Parathyroid adenoma (tissue), 2 donors: ENCODE measurements around the gene KRT3.

Source experiments
- H2AFZ ChIP-seq: fragments of 300-600 bp; sonication (generic); one replicate; pipeline ENCODE4 v1.7.0; 2017; ENCODE audit warnings: antibody characterized with exemption, mild to moderate bottlenecking
- H3K27ac ChIP-seq: fragments of 300-600 bp; sonication (generic); one replicate; pipeline ENCODE4 v1.7.0; 2017
- H3K27me3 ChIP-seq: fragments of 300-600 bp; sonication (generic); one replicate; pipeline ENCODE4 v1.7.0; 2017; ENCODE audit warnings: low read length; ENCODE audit not compliant: control insufficient read depth, insufficient read depth
- H3K36me3 ChIP-seq: fragments of 300-600 bp; sonication (generic); one replicate; pipeline ENCODE4 v1.7.0; 2017; ENCODE audit warnings: low read length; ENCODE audit not compliant: control insufficient read depth, insufficient read depth
- H3K4me1 ChIP-seq: fragments of 300-600 bp; sonication (generic); one replicate; pipeline ENCODE4 v1.7.0; 2017; ENCODE audit warnings: control low read depth
- H3K4me2 ChIP-seq: fragments of 300-600 bp; sonication (generic); one replicate; pipeline ENCODE4 v1.7.0; 2017; ENCODE audit warnings: low read length
- H3K4me3 ChIP-seq: fragments of 300-600 bp; sonication (generic); one replicate; pipeline ENCODE4 v1.7.0; 2017; ENCODE audit warnings: low read depth, low read length
- H3K79me2 ChIP-seq: fragments of 300-600 bp; sonication (generic); one replicate; pipeline ENCODE4 v1.7.0; 2017; ENCODE audit warnings: control low read depth
- H3K9ac ChIP-seq: fragments of 300-600 bp; sonication (generic); one replicate; pipeline ENCODE4 v1.7.0; 2017; ENCODE audit warnings: mild to moderate bottlenecking
- H3K9me3 ChIP-seq: fragments of 300-600 bp; sonication (generic); one replicate; pipeline ENCODE4 v1.7.0; 2017; ENCODE audit warnings: low read length; ENCODE audit not compliant: control insufficient read depth
- TF ChIP-seq, protein P1 (sequence below): fragments of 300-600 bp; sonication (generic); IDR thresholded peaks from one replicate; pipeline ENCODE4 v1.7.0; 2017; ENCODE audit warnings: antibody characterized with exemption, mild to moderate bottlenecking
- donor health status: primary hyperparathyroidism.

KRT3 gene

DNA sequence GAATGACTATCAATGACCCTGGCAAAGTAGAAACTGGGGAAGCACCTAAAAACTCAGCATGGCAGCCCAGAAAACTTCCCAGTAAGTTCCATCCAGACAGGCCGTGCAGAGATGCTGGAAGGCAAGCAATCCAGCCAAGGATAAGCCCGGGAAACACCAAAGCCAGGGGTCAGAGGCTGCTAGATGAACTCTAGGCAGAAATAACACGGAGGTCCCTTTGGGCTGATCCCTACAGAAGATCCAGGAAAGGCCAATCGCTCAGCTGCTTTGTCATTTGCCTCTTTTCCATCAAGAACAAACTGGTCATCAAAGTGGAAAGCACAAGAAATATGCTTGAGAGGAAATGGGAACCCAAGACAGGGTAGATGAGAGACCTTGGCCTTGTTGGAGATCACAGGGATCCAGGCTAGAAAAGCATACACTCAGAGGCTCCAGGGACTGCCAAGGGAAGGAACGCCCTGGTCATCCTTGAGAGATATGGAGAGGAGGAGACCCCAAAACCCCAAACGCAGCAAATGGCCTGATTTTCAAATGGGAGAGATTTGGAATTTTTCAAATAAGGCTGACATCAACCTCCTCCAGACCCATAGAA, 31.7 kb upstream of the KRT3 start:
- TF ChIP-seq, protein P1, sequence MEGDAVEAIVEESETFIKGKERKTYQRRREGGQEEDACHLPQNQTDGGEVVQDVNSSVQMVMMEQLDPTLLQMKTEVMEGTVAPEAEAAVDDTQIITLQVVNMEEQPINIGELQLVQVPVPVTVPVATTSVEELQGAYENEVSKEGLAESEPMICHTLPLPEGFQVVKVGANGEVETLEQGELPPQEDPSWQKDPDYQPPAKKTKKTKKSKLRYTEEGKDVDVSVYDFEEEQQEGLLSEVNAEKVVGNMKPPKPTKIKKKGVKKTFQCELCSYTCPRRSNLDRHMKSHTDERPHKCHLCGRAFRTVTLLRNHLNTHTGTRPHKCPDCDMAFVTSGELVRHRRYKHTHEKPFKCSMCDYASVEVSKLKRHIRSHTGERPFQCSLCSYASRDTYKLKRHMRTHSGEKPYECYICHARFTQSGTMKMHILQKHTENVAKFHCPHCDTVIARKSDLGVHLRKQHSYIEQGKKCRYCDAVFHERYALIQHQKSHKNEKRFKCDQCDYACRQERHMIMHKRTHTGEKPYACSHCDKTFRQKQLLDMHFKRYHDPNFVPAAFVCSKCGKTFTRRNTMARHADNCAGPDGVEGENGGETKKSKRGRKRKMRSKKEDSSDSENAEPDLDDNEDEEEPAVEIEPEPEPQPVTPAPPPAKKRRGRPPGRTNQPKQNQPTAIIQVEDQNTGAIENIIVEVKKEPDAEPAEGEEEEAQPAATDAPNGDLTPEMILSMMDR = no peak

DNA sequence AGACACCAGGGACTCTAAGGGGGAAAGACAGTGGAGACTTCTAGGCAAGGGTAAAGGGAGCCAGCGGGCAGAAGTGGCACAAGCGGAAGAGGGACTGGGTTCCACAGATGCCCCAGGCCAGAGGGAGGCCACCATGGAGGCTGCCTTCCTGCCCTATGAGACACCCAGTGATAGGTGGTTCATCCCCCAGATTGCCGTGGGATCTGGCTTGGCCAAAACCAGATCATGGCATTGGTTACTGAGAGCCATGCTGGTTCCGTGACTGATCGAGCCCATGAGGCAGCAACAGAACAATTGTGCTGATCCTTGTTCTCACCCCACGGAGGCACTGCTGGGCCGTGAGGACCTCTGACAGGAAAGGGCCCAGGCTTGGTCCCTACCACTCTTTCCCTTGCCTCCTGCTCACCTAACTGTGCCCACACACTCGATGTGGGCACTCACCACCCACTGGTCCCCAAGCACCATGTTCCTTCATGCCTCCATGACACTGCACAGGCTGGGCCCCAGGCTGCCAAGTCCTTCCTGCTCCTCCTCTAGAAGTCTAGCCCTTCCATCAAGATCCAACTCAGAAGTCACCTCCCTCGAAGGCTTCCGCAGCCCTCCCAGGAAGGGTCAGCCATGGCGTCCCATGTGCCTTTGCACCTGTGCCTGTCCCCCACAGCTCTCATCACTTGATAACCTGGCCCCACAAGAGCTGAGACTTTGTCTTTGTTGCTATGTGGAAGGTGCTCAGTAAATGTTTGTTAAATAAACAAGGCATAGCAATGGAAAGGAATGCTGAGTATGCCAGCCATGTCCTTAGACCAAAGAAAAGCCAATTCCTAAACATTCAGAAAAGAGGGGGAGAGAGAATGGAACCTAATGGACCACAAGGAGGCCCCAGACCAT, 30.9 kb upstream of the KRT3 start:
- H3K9me3 ChIP-seq = no peaks in the 10 kb centered on the region
- H3K4me2 ChIP-seq = no peak overlapping the region
- H2AFZ ChIP-seq = no peak overlapping the region
- H3K9ac ChIP-seq = no peak overlapping the region
- H3K36me3 ChIP-seq = no peaks in the 10 kb centered on the region
- no peak overlapping the region for H3K27ac ChIP-seq
- H3K4me3 ChIP-seq = no peak overlapping the region
- peaks cover 3% of the 10 kb centered on the region for H3K4me1 ChIP-seq
- no peaks in the 10 kb centered on the region for H3K27me3 ChIP-seq
- TF ChIP-seq, protein P1 = no peak
- no peaks in the 10 kb centered on the region for H3K79me2 ChIP-seq

More for the DNA sequence above, 31.7 kb upstream of the KRT3 start:
- H3K79me2 ChIP-seq = no peaks in the 10 kb centered on the region
- H3K36me3 ChIP-seq = no peaks in the 10 kb centered on the region
- no peak overlapping the region for H3K4me2 ChIP-seq
- no peaks in the 10 kb centered on the region for H3K9me3 ChIP-seq
- no peak overlapping the region for H3K27ac ChIP-seq
- no peak overlapping the region for H3K9ac ChIP-seq
- H2AFZ ChIP-seq = no peak overlapping the region
- H3K4me1 ChIP-seq = no peaks in the 10 kb centered on the region
- no peak overlapping the region for H3K4me3 ChIP-seq
- H3K27me3 ChIP-seq = no peaks in the 10 kb centered on the region

DNA sequence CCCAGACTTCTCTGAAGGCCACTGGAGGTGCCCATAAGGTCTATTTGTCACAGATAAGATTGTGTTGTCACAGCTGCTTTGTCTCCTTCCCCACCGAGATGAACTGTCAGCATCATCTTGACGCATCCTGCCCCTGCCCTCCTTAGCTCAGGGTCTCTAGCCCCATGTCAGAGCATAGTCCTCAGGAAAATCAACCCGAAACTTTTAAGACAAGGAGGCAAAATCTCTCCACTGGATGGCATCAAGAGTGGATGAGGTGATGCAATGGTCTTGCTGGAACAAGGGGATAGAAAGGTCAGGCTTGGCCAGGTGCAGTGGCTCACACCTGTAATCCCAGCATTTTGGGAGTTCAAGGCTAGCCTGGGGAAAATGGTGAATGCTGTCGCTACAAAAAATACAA, 30.0 kb upstream of the KRT3 start:
- no peak overlapping the region for H3K27ac ChIP-seq
- H3K4me1 ChIP-seq = peaks cover 3% of the 10 kb centered on the region
- H3K27me3 ChIP-seq = no peaks in the 10 kb centered on the region
- H3K4me3 ChIP-seq = no peak overlapping the region
- no peaks in the 10 kb centered on the region for H3K79me2 ChIP-seq
- H3K9me3 ChIP-seq = no peaks in the 10 kb centered on the region
- no peak overlapping the region for H3K4me2 ChIP-seq
- no peak overlapping the region for H3K9ac ChIP-seq
- no peaks in the 10 kb centered on the region for H3K36me3 ChIP-seq
- no peak overlapping the region for H2AFZ ChIP-seq
- TF ChIP-seq, protein P1 = no peak

DNA sequence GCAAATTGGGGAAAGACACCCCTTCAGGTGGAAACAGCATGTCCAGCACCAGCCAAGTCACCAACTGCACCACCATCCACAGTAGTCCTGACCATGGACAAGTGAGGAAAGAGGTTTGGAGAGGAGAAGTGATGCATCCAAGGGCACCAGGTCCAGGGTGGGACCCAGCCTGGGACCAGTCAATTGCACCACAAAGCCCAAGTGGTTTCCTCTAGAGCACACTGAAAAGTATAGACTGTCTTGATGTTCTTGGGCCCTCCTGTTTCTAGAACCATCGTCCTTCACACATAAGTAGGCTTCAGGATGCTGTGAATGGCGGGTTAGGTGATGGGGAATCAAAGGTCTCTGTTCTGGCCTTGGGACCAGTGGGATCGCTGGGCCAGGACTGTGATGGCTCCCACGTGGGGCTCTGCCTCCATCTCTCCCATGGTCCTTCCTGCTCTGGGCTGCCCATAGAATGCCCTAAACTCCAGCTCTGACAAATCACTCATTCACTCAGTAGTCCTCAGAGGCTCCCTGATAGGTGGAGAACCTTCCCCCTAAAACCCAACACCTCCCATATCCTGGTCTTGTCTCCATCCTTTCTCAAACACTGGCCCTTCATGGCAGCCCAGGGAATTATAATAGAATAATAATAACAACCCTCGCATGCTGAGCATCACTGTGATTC, 29.0 kb upstream of the KRT3 start:
- H3K27ac ChIP-seq = no peak overlapping the region
- TF ChIP-seq, protein P1 = no peak

More for the DNA sequence above, 29.0 kb upstream of the KRT3 start:
- Histone ChIP-seq H3K27me3 (no peaks in the 10 kb centered on the region), H3K4me2 (no peak overlapping the region), H3K9me3 (no peaks in the 10 kb centered on the region), H3K79me2 (no peaks in the 10 kb centered on the region), H3K4me3 (no peak overlapping the region), H3K9ac (no peak overlapping the region), H3K36me3 (no peaks in the 10 kb centered on the region), H3K4me1 (peaks cover 3% of the 10 kb centered on the region), H2AFZ (no peak overlapping the region)
